HCT116 (cell line): ENCODE data around the gene INPP5D. TPM values are rescaled to one million over a fixed set of nuclear protein-coding genes. Genes with fewer than 3 reads are reported as not detected.

ENCODE experiments used
- ATAC-seq: fragments of 200-7000 bp; cut with Tn5 transposase; 2 replicates; pipeline ENCODE4 v1.9.1; 2020; ENCODE audit warnings: mild to moderate bottlenecking, moderate library complexity
- BruUV-seq: library from RNA; stranded (reverse); fragments of 400-500 nt; replicated peaks from 2 replicates; lab custom pipeline; 2021; lab: Mats Ljungman, UMichigan
- CTCF ChIA-PET: fragments of 300-600 bp; sonication (Branson Sonifier 250); formaldehyde crosslinking; loops from one replicate; lab custom pipeline; 2021; ENCODE audit warnings: antibody characterized with exemption; lab: Charles Lee
- POLR2A ChIA-PET: fragments of 300-600, 350-600 bp; sonication (Branson Sonifier 250); formaldehyde crosslinking; loops from one replicate; lab custom pipeline; 2021; ENCODE audit warnings: antibody characterized with exemption; lab: Charles Lee
- RAD21 ChIA-PET, 2 experiments: fragments of 300-600 bp; sonication (Branson Sonifier 250); formaldehyde crosslinking; loops; one replicate each; lab custom pipeline; 2023; ENCODE audit warnings: low total read pairs in 2 of 2; ENCODE audit not compliant: uncharacterized antibody in 2 of 2, unreplicated experiment in 2 of 2, low non-redundant PET in 1 of 2; lab: Charles Lee
- DNase-seq: peaks from one replicate; pipeline ENCODE4 v3.0.0-alpha.2; 2010; ENCODE audit warnings: low read depth, low spot score
- H2AFZ ChIP-seq: fragments of 200-600 bp; shearing (Covaris generic), sonication (generic); 2 replicates; pipeline ENCODE4 v1.6.1; 2017; ENCODE audit warnings: low read depth, mixed run types, mixed read lengths, antibody characterized with exemption, low read length; ENCODE audit not compliant: poor library complexity, severe bottlenecking
- H3K27ac ChIP-seq: 2 replicates; pipeline ENCODE4 v1.5.1; 2012; ENCODE audit warnings: low read depth, low read length
- H3K27me3 ChIP-seq: fragments of 200-600 bp; sonication (generic); 2 replicates; pipeline ENCODE4 v1.6.1; 2016; ENCODE audit warnings: mixed run types, low read length, mixed read lengths; ENCODE audit not compliant: insufficient read depth
- H3K36me3 ChIP-seq, 2 experiments: fragments of 200-500 bp in 1 of 2; fragments of 200-600 bp in 1 of 2; sonication (Bioruptor generic) in 1 of 2; sonication (generic) in 1 of 2; 2 replicates each; pipeline versions ENCODE4 v1.5.1 to v1.6.1; 2014 to 2016; ENCODE audit warnings: low read length in 2 of 2, inconsistent platforms in 1 of 2, mixed read lengths in 1 of 2, mixed run types in 1 of 2; ENCODE audit not compliant: insufficient read depth in 2 of 2, control insufficient read depth in 1 of 2
- H3K4me1 ChIP-seq, 2 experiments: fragments of 200-600 bp in 1 of 2; sonication (generic) in 1 of 2; 2 replicates each; pipeline versions ENCODE4 v1.5.1 to v1.6.1; 2012 to 2017; ENCODE audit warnings: low read length in 2 of 2, inconsistent platforms in 1 of 2, mild to moderate bottlenecking in 1 of 2, mixed read lengths in 1 of 2, mixed run types in 1 of 2, moderate library complexity in 1 of 2; ENCODE audit not compliant: insufficient read depth in 2 of 2, control insufficient read depth in 1 of 2
- H3K4me2 ChIP-seq: fragments of 200-600 bp; sonication (generic); 2 replicates; pipeline ENCODE4 v1.6.1; 2017; ENCODE audit warnings: mixed run types, low read length, mixed read lengths
- H3K4me3 ChIP-seq, 2 experiments: fragments of 200-600 bp in 1 of 2; sonication (generic) in 1 of 2; replicated peaks in 1 of 2; 2 replicates each; pipeline ENCODE4 v1.5.1; 2011 to 2016; ENCODE audit warnings: low read length in 2 of 2, control low read depth in 1 of 2, low read depth in 1 of 2, mild to moderate bottlenecking in 1 of 2, mixed read lengths in 1 of 2, mixed run types in 1 of 2
- H3K79me2 ChIP-seq: fragments of 200-600 bp; sonication (generic); 2 replicates; pipeline ENCODE4 v1.6.1; 2017; ENCODE audit warnings: mild to moderate bottlenecking, mixed run types, low read length, moderate library complexity, mixed read lengths; ENCODE audit not compliant: insufficient read depth
- H3K9ac ChIP-seq: fragments of 200-600 bp; sonication (generic); 2 replicates; pipeline ENCODE4 v1.6.1; 2016; ENCODE audit warnings: low read length, mixed read lengths
- H3K9me2 ChIP-seq: fragments of 200-600 bp; sonication (generic), shearing (Covaris generic); 2 replicates; pipeline ENCODE4 v1.6.1; 2017; ENCODE audit warnings: mixed run types, mild to moderate bottlenecking, moderate library complexity; ENCODE audit not compliant: insufficient read depth
- H3K9me3 ChIP-seq, 2 experiments: fragments of 200-500 bp in 1 of 2; fragments of 200-600 bp in 1 of 2; sonication (Bioruptor generic) in 1 of 2; sonication (generic) in 1 of 2; 2 replicates each; pipeline ENCODE4 v1.6.1; 2014 to 2017; ENCODE audit warnings: low read length in 2 of 2, mixed read lengths in 2 of 2, inconsistent platforms in 1 of 2, low read depth in 1 of 2, mild to moderate bottlenecking in 1 of 2, mixed run types in 1 of 2, moderate library complexity in 1 of 2; ENCODE audit not compliant: control insufficient read depth in 1 of 2, insufficient read depth in 1 of 2
- H4K20me1 ChIP-seq: fragments of 200-600 bp; sonication (generic), shearing (Covaris generic); 2 replicates; pipeline ENCODE4 v1.6.1; 2017; ENCODE audit warnings: mixed run types, mild to moderate bottlenecking, moderate library complexity; ENCODE audit not compliant: insufficient read depth
- CBX3 ChIP-seq: IDR thresholded peaks from 2 replicates; pipeline ENCODE4 v1.6.1; 2012; ENCODE audit warnings: low read depth
- EGR1 ChIP-seq: IDR thresholded peaks from 2 replicates; pipeline ENCODE4 v1.6.1; 2012; ENCODE audit warnings: low read depth
- ELF1 ChIP-seq: IDR thresholded peaks from 2 replicates; pipeline ENCODE4 v1.6.1; 2012; ENCODE audit warnings: low read depth, borderline replicate concordance
- EZH2 ChIP-seq: fragments of 200-600 bp; sonication (generic); IDR thresholded peaks from 2 replicates; pipeline ENCODE4 v1.6.1; 2017; ENCODE audit warnings: antibody characterized with exemption, mixed run types
- JUND ChIP-seq: IDR thresholded peaks from 2 replicates; pipeline ENCODE4 v1.6.1; 2012
- POLR2A ChIP-seq: IDR thresholded peaks from 2 replicates; pipeline ENCODE4 v1.7.0; 2011; ENCODE audit warnings: borderline replicate concordance; ENCODE audit not compliant: insufficient read depth, insufficient read length; ENCODE audit errors: extremely low read depth
- RAD21 ChIP-seq: IDR thresholded peaks from 2 replicates; pipeline ENCODE4 v1.6.1; 2012; ENCODE audit warnings: low read depth, mild to moderate bottlenecking
- SP1 ChIP-seq: IDR thresholded peaks from 2 replicates; pipeline ENCODE4 v1.6.1; 2012; ENCODE audit warnings: low read depth
- SRF ChIP-seq: IDR thresholded peaks from 2 replicates; pipeline ENCODE4 v1.6.1; 2012; ENCODE audit warnings: low read depth
- TCF7L2 ChIP-seq: IDR thresholded peaks from 2 replicates; pipeline ENCODE4 v1.7.0; 2011; ENCODE audit warnings: borderline replicate concordance, inconsistent platforms; ENCODE audit not compliant: insufficient read depth, insufficient read length; ENCODE audit errors: extremely low read depth
- ZFX ChIP-seq: fragments of 450-650 bp; IDR thresholded peaks from 2 replicates; pipeline ENCODE4 v1.6.1; 2017
- ZNF274 ChIP-seq: fragments of 200-500 bp; sonication (Bioruptor generic); IDR thresholded peaks from 2 replicates; pipeline ENCODE4 v1.6.1; 2014; ENCODE audit warnings: mild to moderate bottlenecking, low read depth, low read length, inconsistent platforms
- intact Hi-C: fragments of 100-400 bp; cut with micrococcal nuclease; formaldehyde crosslinking; loops from 2 replicates; pipeline ENCODE4 v1.10.0; 2022
- total RNA-seq: library from RNA; stranded (reverse); gene quantifications from one replicate; pipeline ENCODE4 v1.2.1, GENCODE V29; 2021; ENCODE audit not compliant: unreplicated experiment
- TF ChIP-seq, protein P1 (sequence below): IDR thresholded peaks from 2 replicates; pipeline ENCODE4 v1.6.1; 2012
- TF ChIP-seq, protein P2 (sequence below): IDR thresholded peaks from 2 replicates; pipeline ENCODE4 v1.6.1; 2011; ENCODE audit warnings: mild to moderate bottlenecking, low read length, moderate library complexity; ENCODE audit not compliant: insufficient replicate concordance; ENCODE audit errors: extremely low read depth

INPP5D gene
- total RNA-seq, 1 experiment from 2014 or later = 1.8 TPM

DNA sequence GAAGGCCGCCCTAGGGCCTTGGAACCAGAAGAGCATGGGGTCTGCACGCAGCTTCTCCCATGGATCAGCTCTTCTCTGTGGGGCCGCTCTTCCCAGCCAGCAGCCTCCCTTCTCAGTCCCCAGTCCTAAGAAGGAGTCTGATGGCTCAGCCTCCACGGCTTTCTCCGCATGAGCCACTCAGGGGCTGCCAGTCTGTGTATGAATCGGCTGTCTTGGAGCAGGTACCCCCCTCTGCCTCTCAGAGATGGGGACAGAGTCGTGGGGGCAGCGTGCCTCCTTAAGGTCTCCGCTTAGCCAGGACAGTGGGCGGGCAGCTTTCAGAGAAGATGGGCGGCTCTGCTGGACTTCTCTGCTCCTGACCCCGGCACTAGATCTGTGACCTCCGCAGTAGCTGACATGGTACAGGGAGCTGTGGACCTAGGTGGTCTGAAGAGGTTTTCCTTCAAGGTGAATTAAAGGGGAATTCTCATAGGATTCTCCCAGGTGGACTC lies 21.6 kb downstream of the INPP5D start:
- TF ChIP-seq EZH2 = no peak
- no peak for TF ChIP-seq SRF
- no peak for TF ChIP-seq RAD21
- no peak for TF ChIP-seq ELF1
- TF ChIP-seq JUND = no peak
- no peak for TF ChIP-seq EGR1
- TF ChIP-seq, protein P1, sequence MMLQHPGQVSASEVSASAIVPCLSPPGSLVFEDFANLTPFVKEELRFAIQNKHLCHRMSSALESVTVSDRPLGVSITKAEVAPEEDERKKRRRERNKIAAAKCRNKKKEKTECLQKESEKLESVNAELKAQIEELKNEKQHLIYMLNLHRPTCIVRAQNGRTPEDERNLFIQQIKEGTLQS = no peak
- TF ChIP-seq POLR2A = no peak
- TF ChIP-seq, all 23 proteins: peak for 0
- ChIA-PET RAD21 (no interaction called here), POLR2A (no interaction called here), CTCF (no interaction called here)
- H3K27ac ChIP-seq = no peak overlapping the region
- no peak overlapping the region for H2AFZ ChIP-seq
- ATAC-seq (no peak), DNase-seq (no peak)
- H4K20me1 ChIP-seq = no peaks in the 10 kb centered on the region
- intact Hi-C loops = no loop called here
- H3K4me3 ChIP-seq = no peak overlapping the region
- no peak overlapping the region for H3K4me2 ChIP-seq
- H3K9me3 ChIP-seq = no peaks in the 10 kb centered on the region
- H3K9ac ChIP-seq = no peak overlapping the region
- no peaks in the 10 kb centered on the region for H3K4me1 ChIP-seq
- H3K9me2 ChIP-seq = no peaks in the 10 kb centered on the region
- no peaks in the 10 kb centered on the region for H3K36me3 ChIP-seq
- H3K79me2 ChIP-seq = no peaks in the 10 kb centered on the region
- BruUV-seq = no TSS peak
- no peaks in the 10 kb centered on the region for H3K27me3 ChIP-seq

DNA sequence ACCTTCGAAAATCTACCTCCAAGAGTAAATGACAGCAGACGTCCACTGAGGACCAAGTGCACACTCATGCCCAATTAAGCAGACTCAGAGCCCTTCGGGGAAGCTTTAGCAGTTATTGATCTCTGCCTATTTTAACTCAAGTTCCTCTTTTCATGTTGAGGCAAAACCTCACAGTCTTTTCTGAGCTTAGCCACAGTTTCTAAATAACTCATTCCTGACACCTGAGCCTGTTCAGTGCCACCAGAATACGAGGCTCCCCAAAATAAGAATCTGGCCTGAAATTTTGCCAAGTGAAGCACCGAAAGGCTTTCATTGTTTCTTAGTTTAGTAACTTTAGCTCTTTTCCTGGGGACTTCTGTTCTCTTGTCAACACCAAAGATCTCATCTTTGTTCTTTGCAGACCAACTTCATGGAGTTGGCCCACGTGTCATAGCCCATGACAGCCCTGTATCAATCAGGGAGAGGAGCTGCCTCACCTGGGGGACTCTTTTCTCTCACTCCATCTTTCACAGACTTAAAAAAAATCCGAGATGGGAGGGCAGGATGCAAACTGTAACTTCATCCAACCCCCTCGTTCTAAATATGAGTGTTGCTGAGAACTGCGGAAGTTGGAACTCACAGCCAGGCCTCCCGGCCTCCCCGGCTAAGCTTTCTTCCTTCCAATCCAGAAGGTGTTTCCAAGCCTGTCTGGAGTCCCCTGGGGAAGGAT lies 22.2 kb downstream of the INPP5D start:
- H3K4me3 ChIP-seq = no peak overlapping the region
- intact Hi-C loops = no loop called here
- H3K9ac ChIP-seq = no peak overlapping the region
- no peaks in the 10 kb centered on the region for H3K79me2 ChIP-seq
- DNase-seq (no peak), ATAC-seq (no peak)
- RAD21 ChIA-PET = no interaction called here
- no peak overlapping the region for H2AFZ ChIP-seq
- H3K9me3 ChIP-seq = no peaks in the 10 kb centered on the region
- no peaks in the 10 kb centered on the region for H3K27me3 ChIP-seq
- no TSS peak for BruUV-seq
- POLR2A ChIA-PET = no interaction called here
- no peaks in the 10 kb centered on the region for H3K36me3 ChIP-seq
- H4K20me1 ChIP-seq = no peaks in the 10 kb centered on the region
- CTCF ChIA-PET = no interaction called here
- no peak overlapping the region for H3K4me2 ChIP-seq
- no peak overlapping the region for H3K27ac ChIP-seq
- TF ChIP-seq POLR2A (no peak), SP1 (no peak), TCF7L2 (no peak), RAD21 (no peak), ZFX (no peak), ZNF274 (no peak), CBX3 (no peak)
- TF ChIP-seq, protein P2, sequence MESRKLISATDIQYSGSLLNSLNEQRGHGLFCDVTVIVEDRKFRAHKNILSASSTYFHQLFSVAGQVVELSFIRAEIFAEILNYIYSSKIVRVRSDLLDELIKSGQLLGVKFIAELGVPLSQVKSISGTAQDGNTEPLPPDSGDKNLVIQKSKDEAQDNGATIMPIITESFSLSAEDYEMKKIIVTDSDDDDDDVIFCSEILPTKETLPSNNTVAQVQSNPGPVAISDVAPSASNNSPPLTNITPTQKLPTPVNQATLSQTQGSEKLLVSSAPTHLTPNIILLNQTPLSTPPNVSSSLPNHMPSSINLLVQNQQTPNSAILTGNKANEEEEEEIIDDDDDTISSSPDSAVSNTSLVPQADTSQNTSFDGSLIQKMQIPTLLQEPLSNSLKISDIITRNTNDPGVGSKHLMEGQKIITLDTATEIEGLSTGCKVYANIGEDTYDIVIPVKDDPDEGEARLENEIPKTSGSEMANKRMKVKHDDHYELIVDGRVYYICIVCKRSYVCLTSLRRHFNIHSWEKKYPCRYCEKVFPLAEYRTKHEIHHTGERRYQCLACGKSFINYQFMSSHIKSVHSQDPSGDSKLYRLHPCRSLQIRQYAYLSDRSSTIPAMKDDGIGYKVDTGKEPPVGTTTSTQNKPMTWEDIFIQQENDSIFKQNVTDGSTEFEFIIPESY = no peak
- H3K4me1 ChIP-seq = no peaks in the 10 kb centered on the region
- no peaks in the 10 kb centered on the region for H3K9me2 ChIP-seq
